GM23338 (cell line): ENCODE results near the gene SULT6B1. TPM values are rescaled to one million over a fixed set of nuclear protein-coding genes. Genes with fewer than 3 reads are reported as not detected.
A peak's percentile ranks its signal among the peaks of the same experiment; 100 is the strongest.

Source experiments
- ATAC-seq: fragments of 200-7000 bp; cut with Tn5 transposase; 3 replicates; pipeline ENCODE4 v1.9.1; 2020
- DNase-seq: peaks from one replicate; pipeline ENCODE4 v3.0.0-alpha.2; 2015; ENCODE audit warnings: low spot score
- H2AFZ ChIP-seq: fragments of 200-600 bp; sonication (generic); 2 replicates; pipeline ENCODE4 v1.8.0; 2016; ENCODE audit warnings: antibody characterized with exemption, mild to moderate bottlenecking, moderate library complexity
- H3F3A ChIP-seq: fragments of 200-600 bp; sonication (generic); replicated peaks from 2 replicates; pipeline ENCODE4 v1.8.0; 2017; ENCODE audit warnings: antibody characterized with exemption, mixed run types, low read depth
- H3K27ac ChIP-seq: fragments of 200-600 bp; sonication (generic); 2 replicates; pipeline ENCODE4 v1.6.1; 2016; ENCODE audit warnings: low read depth
- H3K27me3 ChIP-seq: fragments of 200-600 bp; sonication (generic); 2 replicates; pipeline ENCODE4 v1.8.0; 2016; ENCODE audit warnings: mild to moderate bottlenecking, mixed run types, moderate library complexity; ENCODE audit not compliant: insufficient read depth
- H3K36me3 ChIP-seq: fragments of 200-600 bp; sonication (generic); 2 replicates; pipeline ENCODE4 v1.8.0; 2016; ENCODE audit warnings: mild to moderate bottlenecking; ENCODE audit not compliant: insufficient read depth
- H3K4me1 ChIP-seq: fragments of 200-600 bp; sonication (generic); 2 replicates; pipeline ENCODE4 v1.8.0; 2016; ENCODE audit warnings: mild to moderate bottlenecking, moderate library complexity; ENCODE audit not compliant: insufficient read depth
- H3K4me2 ChIP-seq: fragments of 200-600 bp; sonication (generic); 2 replicates; pipeline ENCODE4 v1.7.1; 2017; ENCODE audit warnings: mixed run types
- H3K4me3 ChIP-seq: fragments of 200-600 bp; sonication (generic); 2 replicates; pipeline ENCODE4 v1.6.1; 2016; ENCODE audit warnings: mixed run types
- H3K79me2 ChIP-seq: fragments of 200-600 bp; sonication (generic); replicated peaks from 2 replicates; pipeline ENCODE4 v1.8.0; 2017; ENCODE audit warnings: mild to moderate bottlenecking; ENCODE audit not compliant: insufficient read depth
- H3K9me2 ChIP-seq: fragments of 200-600 bp; sonication (generic); 2 replicates; pipeline ENCODE4 v1.8.0; 2017; ENCODE audit not compliant: insufficient read depth
- H4K20me1 ChIP-seq: fragments of 200-600 bp; sonication (generic); replicated peaks from 2 replicates; pipeline ENCODE4 v1.8.0; 2017; ENCODE audit warnings: mild to moderate bottlenecking; ENCODE audit not compliant: insufficient read depth
- H3K27ac Mint-ChIP-seq: 2 replicates; pipeline ENCODE4 v1.8.0; 2020; ENCODE audit warnings: inconsistent platforms, mild to moderate bottlenecking, moderate library complexity, mixed read lengths
- H3K27me3 Mint-ChIP-seq: 3 replicates; pipeline ENCODE4 v1.8.0; 2022; ENCODE audit warnings: low read depth, mild to moderate bottlenecking, moderate library complexity, mixed read lengths, inconsistent platforms; ENCODE audit not compliant: insufficient read depth, poor library complexity
- H3K36me3 Mint-ChIP-seq: 3 replicates; pipeline ENCODE4 v1.8.0; 2021; ENCODE audit warnings: low read depth, mild to moderate bottlenecking, inconsistent platforms, moderate library complexity, mixed read lengths
- H3K4me1 Mint-ChIP-seq: 3 replicates; pipeline ENCODE4 v1.8.0; 2020; ENCODE audit warnings: mild to moderate bottlenecking, inconsistent platforms, mixed read lengths
- H3K4me3 Mint-ChIP-seq: 3 replicates; pipeline ENCODE4 v1.8.0; 2021; ENCODE audit warnings: moderate library complexity, mild to moderate bottlenecking, inconsistent platforms, mixed read lengths
- H3K9me3 Mint-ChIP-seq: 3 replicates; pipeline ENCODE4 v1.8.0; 2020; ENCODE audit warnings: moderate library complexity, mild to moderate bottlenecking, inconsistent platforms, mixed read lengths
- EZH2 ChIP-seq: fragments of 200-600 bp; sonication (generic); IDR thresholded peaks from one replicate; pipeline ENCODE4 v1.8.0; 2017; ENCODE audit warnings: antibody characterized with exemption, mild to moderate bottlenecking, low read depth; ENCODE audit not compliant: unreplicated experiment
- EZH2phosphoT487 ChIP-seq: fragments of 200-600 bp; sonication (generic); IDR thresholded peaks from one replicate; pipeline ENCODE4 v1.8.1; 2018; ENCODE audit warnings: antibody characterized with exemption; ENCODE audit not compliant: unreplicated experiment
- JUNB ChIP-seq: IDR thresholded peaks from one replicate; pipeline ENCODE4 v1.6.1; 2016; ENCODE audit warnings: antibody characterized with exemption; ENCODE audit not compliant: unreplicated experiment
- NANOG ChIP-seq: IDR thresholded peaks from 2 replicates; pipeline ENCODE4 v1.6.1; 2016; ENCODE audit warnings: antibody characterized with exemption, borderline replicate concordance
- POLR2AphosphoS5 ChIP-seq: IDR thresholded peaks from 2 replicates; pipeline ENCODE4 v1.6.1; 2016; ENCODE audit warnings: antibody characterized with exemption, low read depth
- REST ChIP-seq: IDR thresholded peaks from one replicate; pipeline ENCODE4 v1.6.1; 2018; ENCODE audit warnings: antibody characterized with exemption; ENCODE audit not compliant: unreplicated experiment
- ZNF114 ChIP-seq: fragments of 250-450 bp; sonication (Bioruptor Pico); IDR thresholded peaks from 2 replicates; pipeline ENCODE4 v1.5.0; 2020; ENCODE audit warnings: mild to moderate bottlenecking, moderate library complexity
- ZNF331 ChIP-seq: fragments of 250-450 bp; sonication (Bioruptor Pico); IDR thresholded peaks from 2 replicates; pipeline ENCODE4 v1.5.0; 2020; ENCODE audit warnings: low read depth, mild to moderate bottlenecking, moderate library complexity
- polyA plus RNA-seq: library from polyadenylated mRNA; unstranded; fragments of >200 nt; fragmentation: Nextera tagmentation; extraction: Ambion mirVana; gene quantifications from 2 replicates; pipeline ENCODE4 v1.2.1, GENCODE V29; 2016
- total RNA-seq: library from RNA; depleted of rRNA; stranded (reverse); fragments of >200 nt; shearing (Covaris generic); gene quantifications from 2 replicates; pipeline ENCODE4 v1.2.3, GENCODE V29; 2014
- TF ChIP-seq, protein P1 (sequence below): fragments of 250-450 bp; sonication (Bioruptor Pico); IDR thresholded peaks from 2 replicates; pipeline ENCODE4 v1.5.0; 2020; ENCODE audit warnings: mild to moderate bottlenecking, moderate library complexity
- TF ChIP-seq, protein P2 (sequence below): IDR thresholded peaks from 2 replicates; pipeline ENCODE4 v1.6.1; 2016; ENCODE audit warnings: antibody characterized with exemption

SULT6B1 gene
- total and polyA plus RNA-seq, 2 experiments from 2014 or later, result not detected

GRCh38 chr2:37191253-37191652, 2.8 kb upstream of the SULT6B1 start:
- Mint-ChIP-seq H3K27ac (peak overlapping the region; percentile 26; the same call in 1 of the 2 replicates), H3K27me3 (peaks cover 11% of the 10 kb centered on the region), H3K36me3 (no peaks in the 10 kb centered on the region), H3K4me3 (no peak overlapping the region; the same call in 2 of the 3 replicates), H3K9me3 (peaks cover 2% of the 10 kb centered on the region; the same call in 1 of the 3 replicates), H3K4me1 (peaks cover 43% of the 10 kb centered on the region)
- H4K20me1 ChIP-seq, result no peaks in the 10 kb centered on the region
- H3K27ac ChIP-seq, result no peak overlapping the region
- DNase-seq (no peak), ATAC-seq (peak; percentile 63)
- no peaks in the 10 kb centered on the region for H3K36me3 ChIP-seq
- H3K4me2 ChIP-seq, result no peak overlapping the region
- H3K27me3 ChIP-seq, result no peaks in the 10 kb centered on the region
- no peaks in the 10 kb centered on the region for H3K9me2 ChIP-seq
- TF ChIP-seq POLR2AphosphoS5 (no peak), NANOG (no peak)
- no peak overlapping the region for H3K4me3 ChIP-seq
- H2AFZ ChIP-seq, result peak overlapping the region; percentile 74
- H3F3A ChIP-seq, result 0 out of 2 replicates have a peak, but pooled peaks cover 3% of the 10 kb centered on the region
- no peaks in the 10 kb centered on the region for H3K79me2 ChIP-seq
- peaks cover 42% of the 10 kb centered on the region for H3K4me1 ChIP-seq

- Mint-ChIP-seq H3K36me3 (no peaks in the 10 kb centered on the region), H3K27ac (peak overlapping the region; percentile 73), H3K4me3 (no peak overlapping the region; the same call in 2 of the 3 replicates), H3K27me3 (peaks cover 7% of the 10 kb centered on the region), H3K9me3 (no peaks in the 10 kb centered on the region), H3K4me1 (peaks cover 43% of the 10 kb centered on the region)
- H3K79me2 ChIP-seq, result no peaks in the 10 kb centered on the region
- H3K4me3 ChIP-seq, result no peak overlapping the region
- H3K27ac ChIP-seq, result peak overlapping the region; percentile 20; the same call in 1 of the 2 replicates
- H4K20me1 ChIP-seq, result no peaks in the 10 kb centered on the region
- no peaks in the 10 kb centered on the region for H3K9me2 ChIP-seq
- H3F3A ChIP-seq, result 0 out of 2 replicates have a peak, but pooled peaks cover 3% of the 10 kb centered on the region
- H3K36me3 ChIP-seq, result no peaks in the 10 kb centered on the region
- 0 out of 2 replicates have a peak overlapping the region, but pooled peaks have one; percentile 1 for H2AFZ ChIP-seq
- peak overlapping the region; percentile 20; the same call in 1 of the 2 replicates for H3K4me2 ChIP-seq
- H3K4me1 ChIP-seq, result peaks cover 39% of the 10 kb centered on the region
- no peaks in the 10 kb centered on the region for H3K27me3 ChIP-seq
- DNase-seq (no peak), ATAC-seq (no peak)
- TF ChIP-seq ZNF114 (CRISPR knock-in tag), result no peak
- TF ChIP-seq ZNF331, result no peak
- TF ChIP-seq, protein P1, sequence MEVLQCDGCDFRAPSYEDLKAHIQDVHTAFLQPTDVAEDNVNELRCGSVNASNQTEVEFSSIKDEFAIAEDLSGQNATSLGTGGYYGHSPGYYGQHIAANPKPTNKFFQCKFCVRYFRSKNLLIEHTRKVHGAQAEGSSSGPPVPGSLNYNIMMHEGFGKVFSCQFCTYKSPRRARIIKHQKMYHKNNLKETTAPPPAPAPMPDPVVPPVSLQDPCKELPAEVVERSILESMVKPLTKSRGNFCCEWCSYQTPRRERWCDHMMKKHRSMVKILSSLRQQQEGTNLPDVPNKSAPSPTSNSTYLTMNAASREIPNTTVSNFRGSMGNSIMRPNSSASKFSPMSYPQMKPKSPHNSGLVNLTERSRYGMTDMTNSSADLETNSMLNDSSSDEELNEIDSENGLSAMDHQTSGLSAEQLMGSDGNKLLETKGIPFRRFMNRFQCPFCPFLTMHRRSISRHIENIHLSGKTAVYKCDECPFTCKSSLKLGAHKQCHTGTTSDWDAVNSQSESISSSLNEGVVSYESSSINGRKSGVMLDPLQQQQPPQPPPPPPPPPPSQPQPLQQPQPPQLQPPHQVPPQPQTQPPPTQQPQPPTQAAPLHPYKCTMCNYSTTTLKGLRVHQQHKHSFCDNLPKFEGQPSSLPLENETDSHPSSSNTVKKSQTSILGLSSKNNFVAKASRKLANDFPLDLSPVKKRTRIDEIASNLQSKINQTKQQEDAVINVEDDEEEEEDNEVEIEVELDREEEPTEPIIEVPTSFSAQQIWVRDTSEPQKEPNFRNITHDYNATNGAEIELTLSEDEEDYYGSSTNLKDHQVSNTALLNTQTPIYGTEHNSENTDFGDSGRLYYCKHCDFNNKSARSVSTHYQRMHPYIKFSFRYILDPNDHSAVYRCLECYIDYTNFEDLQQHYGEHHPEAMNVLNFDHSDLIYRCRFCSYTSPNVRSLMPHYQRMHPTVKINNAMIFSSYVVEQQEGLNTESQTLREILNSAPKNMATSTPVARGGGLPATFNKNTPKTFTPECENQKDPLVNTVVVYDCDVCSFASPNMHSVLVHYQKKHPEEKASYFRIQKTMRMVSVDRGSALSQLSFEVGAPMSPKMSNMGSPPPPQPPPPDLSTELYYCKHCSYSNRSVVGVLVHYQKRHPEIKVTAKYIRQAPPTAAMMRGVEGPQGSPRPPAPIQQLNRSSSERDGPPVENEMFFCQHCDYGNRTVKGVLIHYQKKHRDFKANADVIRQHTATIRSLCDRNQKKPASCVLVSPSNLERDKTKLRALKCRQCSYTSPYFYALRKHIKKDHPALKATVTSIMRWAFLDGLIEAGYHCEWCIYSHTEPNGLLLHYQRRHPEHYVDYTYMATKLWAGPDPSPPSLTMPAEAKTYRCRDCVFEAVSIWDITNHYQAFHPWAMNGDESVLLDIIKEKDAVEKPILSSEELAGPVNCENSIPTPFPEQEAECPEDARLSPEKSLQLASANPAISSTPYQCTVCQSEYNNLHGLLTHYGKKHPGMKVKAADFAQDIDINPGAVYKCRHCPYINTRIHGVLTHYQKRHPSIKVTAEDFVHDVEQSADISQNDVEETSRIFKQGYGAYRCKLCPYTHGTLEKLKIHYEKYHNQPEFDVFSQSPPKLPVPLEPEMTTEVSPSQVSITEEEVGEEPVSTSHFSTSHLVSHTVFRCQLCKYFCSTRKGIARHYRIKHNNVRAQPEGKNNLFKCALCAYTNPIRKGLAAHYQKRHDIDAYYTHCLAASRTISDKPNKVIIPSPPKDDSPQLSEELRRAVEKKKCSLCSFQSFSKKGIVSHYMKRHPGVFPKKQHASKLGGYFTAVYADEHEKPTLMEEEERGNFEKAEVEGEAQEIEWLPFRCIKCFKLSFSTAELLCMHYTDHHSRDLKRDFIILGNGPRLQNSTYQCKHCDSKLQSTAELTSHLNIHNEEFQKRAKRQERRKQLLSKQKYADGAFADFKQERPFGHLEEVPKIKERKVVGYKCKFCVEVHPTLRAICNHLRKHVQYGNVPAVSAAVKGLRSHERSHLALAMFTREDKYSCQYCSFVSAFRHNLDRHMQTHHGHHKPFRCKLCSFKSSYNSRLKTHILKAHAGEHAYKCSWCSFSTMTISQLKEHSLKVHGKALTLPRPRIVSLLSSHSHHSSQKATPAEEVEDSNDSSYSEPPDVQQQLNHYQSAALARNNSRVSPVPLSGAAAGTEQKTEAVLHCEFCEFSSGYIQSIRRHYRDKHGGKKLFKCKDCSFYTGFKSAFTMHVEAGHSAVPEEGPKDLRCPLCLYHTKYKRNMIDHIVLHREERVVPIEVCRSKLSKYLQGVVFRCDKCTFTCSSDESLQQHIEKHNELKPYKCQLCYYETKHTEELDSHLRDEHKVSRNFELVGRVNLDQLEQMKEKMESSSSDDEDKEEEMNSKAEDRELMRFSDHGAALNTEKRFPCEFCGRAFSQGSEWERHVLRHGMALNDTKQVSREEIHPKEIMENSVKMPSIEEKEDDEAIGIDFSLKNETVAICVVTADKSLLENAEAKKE (CRISPR knock-in tag), result no peak
- no peak for TF ChIP-seq JUNB
- TF ChIP-seq NANOG, result no peak
- no peak for TF ChIP-seq EZH2
- no peak for TF ChIP-seq EZH2phosphoT487
- TF ChIP-seq, protein P2, sequence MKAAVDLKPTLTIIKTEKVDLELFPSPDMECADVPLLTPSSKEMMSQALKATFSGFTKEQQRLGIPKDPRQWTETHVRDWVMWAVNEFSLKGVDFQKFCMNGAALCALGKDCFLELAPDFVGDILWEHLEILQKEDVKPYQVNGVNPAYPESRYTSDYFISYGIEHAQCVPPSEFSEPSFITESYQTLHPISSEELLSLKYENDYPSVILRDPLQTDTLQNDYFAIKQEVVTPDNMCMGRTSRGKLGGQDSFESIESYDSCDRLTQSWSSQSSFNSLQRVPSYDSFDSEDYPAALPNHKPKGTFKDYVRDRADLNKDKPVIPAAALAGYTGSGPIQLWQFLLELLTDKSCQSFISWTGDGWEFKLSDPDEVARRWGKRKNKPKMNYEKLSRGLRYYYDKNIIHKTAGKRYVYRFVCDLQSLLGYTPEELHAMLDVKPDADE, result no peak
- TF ChIP-seq REST, result no peak
Measured at GRCh38 chr2:37190290-37190689, 1.8 kb upstream of the SULT6B1 start.
